Panc1 (cell line): ENCODE results near the gene SV2B. TPM values are rescaled to one million over a fixed set of nuclear protein-coding genes. Genes with fewer than 3 reads are reported as not detected.

Experiments used
- ATAC-seq: fragments of 200-7000 bp; cut with Tn5 transposase; 2 replicates; pipeline ENCODE4 v1.9.1; 2020; ENCODE audit warnings: mild to moderate bottlenecking, moderate library complexity
- BruUV-seq: library from RNA; stranded (reverse); fragments of 400-500 nt; replicated peaks from 2 replicates; lab custom pipeline; 2021; lab: Mats Ljungman, UMichigan
- CTCF ChIA-PET: fragments of 300-600 bp; sonication (Branson Sonifier 250); formaldehyde crosslinking; loops from one replicate; lab custom pipeline; 2022; ENCODE audit warnings: antibody characterized with exemption; lab: Charles Lee
- POLR2A ChIA-PET: fragments of 300-600 bp; sonication (Branson Sonifier 250); formaldehyde crosslinking; loops from one replicate; lab custom pipeline; 2022; ENCODE audit warnings: antibody characterized with exemption; lab: Charles Lee
- DNase-seq: peaks from one replicate; pipeline ENCODE4 v3.0.0-alpha.2; 2010; ENCODE audit warnings: low read depth, low spot score
- H3K27ac ChIP-seq: 2 replicates; pipeline ENCODE4 v1.5.1; 2011; ENCODE audit warnings: mild to moderate bottlenecking, low read length, inconsistent platforms
- H3K27me3 ChIP-seq: fragments of 200-500 bp; sonication (Bioruptor generic); 2 replicates; pipeline ENCODE4 v1.6.0; 2014; ENCODE audit warnings: low read length, inconsistent platforms; ENCODE audit not compliant: control insufficient read depth, insufficient read depth
- H3K36me3 ChIP-seq: fragments of 200-500 bp; sonication (Bioruptor generic); 2 replicates; pipeline ENCODE4 v1.5.1; 2014; ENCODE audit warnings: inconsistent platforms, mild to moderate bottlenecking, low read length, moderate library complexity; ENCODE audit not compliant: control insufficient read depth, insufficient read depth
- H3K4me1 ChIP-seq: 2 replicates; pipeline ENCODE4 v1.5.1; 2011; ENCODE audit warnings: inconsistent platforms, mild to moderate bottlenecking, low read length, moderate library complexity; ENCODE audit not compliant: control insufficient read depth, insufficient read depth
- H3K4me3 ChIP-seq, 2 experiments: 2 replicates each; pipeline ENCODE4 v1.5.1; 2011 to 2012; ENCODE audit warnings: low read depth in 2 of 2, low read length in 2 of 2, mild to moderate bottlenecking in 2 of 2, inconsistent platforms in 1 of 2, moderate library complexity in 1 of 2
- H3K9me3 ChIP-seq: fragments of 200-500 bp; sonication (Bioruptor generic); 2 replicates; pipeline ENCODE4 v1.5.1; 2014; ENCODE audit warnings: low read depth, mild to moderate bottlenecking, inconsistent platforms, low read length, moderate library complexity; ENCODE audit not compliant: control insufficient read depth, insufficient read depth
- CTCF ChIP-seq: fragments of 450-650 bp; IDR thresholded peaks from 2 replicates; pipeline ENCODE4 v1.5.1; 2017; ENCODE audit warnings: mild to moderate bottlenecking
- POLR2AphosphoS5 ChIP-seq: IDR thresholded peaks from 2 replicates; pipeline ENCODE4 v1.6.1; 2012; ENCODE audit warnings: mild to moderate bottlenecking, low read depth, low read length, moderate library complexity
- SIN3A ChIP-seq: IDR thresholded peaks from 2 replicates; pipeline ENCODE4 v1.6.1; 2012; ENCODE audit warnings: low read depth, mild to moderate bottlenecking, low read length, moderate library complexity, borderline replicate concordance; ENCODE audit not compliant: insufficient read depth
- TCF7L2 ChIP-seq: IDR thresholded peaks from 2 replicates; pipeline ENCODE4 v1.6.1; 2011; ENCODE audit warnings: mild to moderate bottlenecking, low read depth, low read length, inconsistent platforms
- in situ Hi-C: cut with HindIII; loops from 2 replicates; pipeline ENCODE4 v1.10.0; 2016; ENCODE audit warnings: low sequenced_read_pairs, low pct_unique_long_range_greater_than_20kb
- intact Hi-C: fragments of 100-400 bp; cut with micrococcal nuclease; formaldehyde crosslinking; loops from one replicate; pipeline ENCODE4 v1.10.0; 2022; ENCODE audit not compliant: unreplicated experiment
- total RNA-seq: library from RNA; stranded (reverse); gene quantifications from one replicate; pipeline ENCODE4 v1.2.1, GENCODE V29; 2021; ENCODE audit not compliant: unreplicated experiment
- TF ChIP-seq, protein P1 (sequence below), 2 experiments: IDR thresholded peaks; 2 replicates each; pipeline ENCODE4 v1.6.1; 2011 to 2012; ENCODE audit warnings: low read depth in 2 of 2, control low read depth in 1 of 2, low read length in 1 of 2, mild to moderate bottlenecking in 1 of 2, moderate library complexity in 1 of 2; ENCODE audit not compliant: insufficient read depth in 1 of 2

Gene SV2B
- total RNA-seq, 1 experiment from 2014 or later: not detected

DNA sequence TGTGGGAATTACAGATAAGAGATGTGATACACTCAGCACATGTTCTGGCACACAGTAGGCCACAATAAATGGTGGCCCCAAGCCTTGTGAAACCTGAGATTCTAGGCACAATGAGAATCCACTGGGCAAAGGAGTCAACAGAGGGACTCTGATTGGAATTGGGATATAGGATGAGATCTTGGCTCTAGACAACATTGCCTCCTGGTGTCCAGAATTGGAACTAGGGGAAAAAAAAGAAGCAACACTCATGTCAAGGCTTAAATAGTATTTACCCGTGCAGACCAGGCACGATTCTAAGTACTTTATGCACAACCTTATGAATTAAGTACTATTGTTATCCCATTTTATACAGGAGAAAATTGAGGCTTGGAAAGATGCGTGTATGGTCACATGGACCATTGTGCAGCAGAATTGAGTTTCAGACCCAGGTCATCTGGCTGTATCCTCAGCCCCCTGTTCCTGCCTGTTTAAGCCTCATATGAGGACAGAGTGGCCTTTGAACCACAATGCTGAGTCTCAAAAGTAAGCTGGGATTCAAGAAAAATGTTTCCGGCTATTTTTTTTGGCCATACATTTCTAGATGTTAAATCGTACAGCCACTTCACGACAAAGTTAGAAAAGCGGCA, 124.8 kb downstream of the SV2B start:
- intact Hi-C loops: loop anchor here (1.0 kb wide), 1 partner anchor 169 kb away; no protein-coding TSS in a partner anchor
- peak; percentile 89 for ATAC-seq
- no peaks in the 10 kb centered on the region for H3K4me1 ChIP-seq
- DNase-seq: peak; percentile 57
- ChIA-PET POLR2A (no interaction called here), CTCF (no interaction called here)
- TF ChIP-seq, protein P1, sequence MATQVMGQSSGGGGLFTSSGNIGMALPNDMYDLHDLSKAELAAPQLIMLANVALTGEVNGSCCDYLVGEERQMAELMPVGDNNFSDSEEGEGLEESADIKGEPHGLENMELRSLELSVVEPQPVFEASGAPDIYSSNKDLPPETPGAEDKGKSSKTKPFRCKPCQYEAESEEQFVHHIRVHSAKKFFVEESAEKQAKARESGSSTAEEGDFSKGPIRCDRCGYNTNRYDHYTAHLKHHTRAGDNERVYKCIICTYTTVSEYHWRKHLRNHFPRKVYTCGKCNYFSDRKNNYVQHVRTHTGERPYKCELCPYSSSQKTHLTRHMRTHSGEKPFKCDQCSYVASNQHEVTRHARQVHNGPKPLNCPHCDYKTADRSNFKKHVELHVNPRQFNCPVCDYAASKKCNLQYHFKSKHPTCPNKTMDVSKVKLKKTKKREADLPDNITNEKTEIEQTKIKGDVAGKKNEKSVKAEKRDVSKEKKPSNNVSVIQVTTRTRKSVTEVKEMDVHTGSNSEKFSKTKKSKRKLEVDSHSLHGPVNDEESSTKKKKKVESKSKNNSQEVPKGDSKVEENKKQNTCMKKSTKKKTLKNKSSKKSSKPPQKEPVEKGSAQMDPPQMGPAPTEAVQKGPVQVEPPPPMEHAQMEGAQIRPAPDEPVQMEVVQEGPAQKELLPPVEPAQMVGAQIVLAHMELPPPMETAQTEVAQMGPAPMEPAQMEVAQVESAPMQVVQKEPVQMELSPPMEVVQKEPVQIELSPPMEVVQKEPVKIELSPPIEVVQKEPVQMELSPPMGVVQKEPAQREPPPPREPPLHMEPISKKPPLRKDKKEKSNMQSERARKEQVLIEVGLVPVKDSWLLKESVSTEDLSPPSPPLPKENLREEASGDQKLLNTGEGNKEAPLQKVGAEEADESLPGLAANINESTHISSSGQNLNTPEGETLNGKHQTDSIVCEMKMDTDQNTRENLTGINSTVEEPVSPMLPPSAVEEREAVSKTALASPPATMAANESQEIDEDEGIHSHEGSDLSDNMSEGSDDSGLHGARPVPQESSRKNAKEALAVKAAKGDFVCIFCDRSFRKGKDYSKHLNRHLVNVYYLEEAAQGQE (IDR thresholded peaks at IDR 0.05; ENCODE audit: insufficient read depth in 1 of 2, low read depth in 2 of 2, low read length in 1 of 2): no peak
- TF ChIP-seq SIN3A (no peak), POLR2AphosphoS5 (no peak), CTCF (peak; percentile 87), TCF7L2 (no peak)
- BruUV-seq: no TSS peak
- no peaks in the 10 kb centered on the region for H3K9me3 ChIP-seq
- H3K36me3 ChIP-seq: no peaks in the 10 kb centered on the region
- H3K27me3 ChIP-seq: peaks cover 11% of the 10 kb centered on the region
- H3K27ac ChIP-seq: no peak overlapping the region
- in situ Hi-C loops: no loop called here
- H3K4me3 ChIP-seq: no peak overlapping the region

- ChIA-PET POLR2A (no interaction called here), CTCF (no interaction called here)
These were observed 125.7 kb downstream of the SV2B start for GRCh38 chr15:91225741-91226140.

More at GRCh38 chr15:91225741-91226140, 125.7 kb downstream of the SV2B start:
- Histone ChIP-seq H3K4me3 (no peak overlapping the region), H3K27me3 (peaks cover 11% of the 10 kb centered on the region), H3K36me3 (no peaks in the 10 kb centered on the region), H3K27ac (no peak overlapping the region), H3K9me3 (no peaks in the 10 kb centered on the region), H3K4me1 (no peaks in the 10 kb centered on the region)
- in situ Hi-C loops: no loop called here
- intact Hi-C loops: no loop called here
- no TSS peak for BruUV-seq
- DNase-seq: no peak
- TF ChIP-seq CTCF: no peak
- TF ChIP-seq TCF7L2: no peak
- TF ChIP-seq POLR2AphosphoS5: no peak
- TF ChIP-seq, protein P1 (IDR thresholded peaks at IDR 0.05; ENCODE audit: insufficient read depth in 1 of 2, low read depth in 2 of 2, low read length in 1 of 2): no peak
- TF ChIP-seq SIN3A: no peak
- ATAC-seq: no peak
